GF-D8 (cell line): ENCODE measurements around the gene PADI6.

ENCODE experiments used
- DNase-seq: peaks from one replicate; lab custom pipeline; 2025; lab: John Stamatoyannopoulos, UW

Gene PADI6

GRCh38 chr1:17356387-17357026 lies 15.5 kb upstream of the PADI6 start:
- DNase-seq = no peak

GRCh38 chr1:17358557-17358956 lies 13.4 kb upstream of the PADI6 start:
- no peak for DNase-seq

GRCh38 chr1:17359031-17359430 lies 13.0 kb upstream of the PADI6 start:
- DNase-seq = no peak

- DNase-seq = no peak
These were observed 12.2 kb upstream of the PADI6 start for GRCh38 chr1:17359808-17360207.

- DNase-seq = no peak
These were observed 11.6 kb upstream of the PADI6 start for GRCh38 chr1:17360272-17360956.

- no peak for DNase-seq
These were observed 10.3 kb upstream of the PADI6 start for GRCh38 chr1:17361687-17362086.

GRCh38 chr1:17363351-17363750 lies 8.6 kb upstream of the PADI6 start:
- no peak for DNase-seq

GRCh38 chr1:17363771-17364170 lies 8.2 kb upstream of the PADI6 start:
- DNase-seq = no peak

GRCh38 chr1:17365293-17365692 lies 6.7 kb upstream of the PADI6 start:
- DNase-seq = peak; percentile 78

GRCh38 chr1:17369466-17369865 lies 2.5 kb upstream of the PADI6 start:
- no peak for DNase-seq

GRCh38 chr1:17370618-17371017 lies 1.4 kb upstream of the PADI6 start:
- no peak for DNase-seq

GRCh38 chr1:17372955-17373354 lies 959 bp downstream of the PADI6 start:
- no peak for DNase-seq

GRCh38 chr1:17375651-17376050 lies 3.7 kb downstream of the PADI6 start:
- no peak for DNase-seq

GRCh38 chr1:17377325-17377953 lies 5.4 kb downstream of the PADI6 start:
- DNase-seq = no peak

GRCh38 chr1:17381161-17381560 lies 9.2 kb downstream of the PADI6 start:
- DNase-seq = no peak

GRCh38 chr1:17392199-17392740 lies 20.3 kb downstream of the PADI6 start:
- no peak for DNase-seq

GRCh38 chr1:17393230-17393629 lies 21.2 kb downstream of the PADI6 start:
- no peak for DNase-seq

GRCh38 chr1:17397910-17398695 lies 26.1 kb downstream of the PADI6 start:
- DNase-seq = peak; percentile 1

GRCh38 chr1:17400725-17401341 lies 28.8 kb downstream of the PADI6 start:
- DNase-seq = no peak

- no peak for DNase-seq
These were observed 29.8 kb downstream of the PADI6 start for GRCh38 chr1:17401841-17402240.

GRCh38 chr1:17403081-17403480 lies 31.1 kb downstream of the PADI6 start:
- DNase-seq = no peak
